HG02840 (cell line): Measurements from ENCODE around the gene GNG4.

Experiments
- ATAC-seq: cut with Tn5 transposase; IDR thresholded peaks from one replicate; pipeline ENCODE4 v1.9.1; 2021; ENCODE audit warnings: mild to moderate bottlenecking, moderate library complexity, moderate number of reproducible peaks; ENCODE audit not compliant: unreplicated experiment, low FRiP score

The GNG4 gene

GRCh38 chr1:235649368-235650163, at the start of gene GNG4:
GNG4 (minus strand) TSS chr1:235649784; CDS start chr1:235583838, 65,946 bp downstream.
- ATAC-seq, result no peak

GRCh38 chr1:235697508-235697907, 47.9 kb upstream of the GNG4 start:
- ATAC-seq, result no peak

- no peak for ATAC-seq
These were observed 39.8 kb upstream of the GNG4 start for GRCh38 chr1:235689356-235689755.

- ATAC-seq, result no peak
These were observed 38.5 kb upstream of the GNG4 start for GRCh38 chr1:235688096-235688495.

GRCh38 chr1:235683653-235684052, 34.1 kb upstream of the GNG4 start:
- ATAC-seq, result no peak

- no peak for ATAC-seq
These were observed 32.6 kb upstream of the GNG4 start for GRCh38 chr1:235682216-235682615.

GRCh38 chr1:235679644-235680043, 30.1 kb upstream of the GNG4 start:
- no peak for ATAC-seq

- no peak for ATAC-seq
These were observed 29.4 kb upstream of the GNG4 start for GRCh38 chr1:235679005-235679404.

- ATAC-seq, result no peak
These were observed 25.7 kb upstream of the GNG4 start for GRCh38 chr1:235675152-235675890.

GRCh38 chr1:235673981-235674380, 24.4 kb upstream of the GNG4 start:
- no peak for ATAC-seq

GRCh38 chr1:235671992-235672391, 22.4 kb upstream of the GNG4 start:
- ATAC-seq, result no peak

- no peak for ATAC-seq
These were observed 20.7 kb upstream of the GNG4 start for GRCh38 chr1:235670157-235670776.

- ATAC-seq, result no peak
These were observed 19.7 kb upstream of the GNG4 start for GRCh38 chr1:235669277-235669676.

GRCh38 chr1:235663628-235664027, 14.0 kb upstream of the GNG4 start:
- no peak for ATAC-seq

GRCh38 chr1:235661568-235661967, 12.0 kb upstream of the GNG4 start:
- no peak for ATAC-seq

GRCh38 chr1:235659186-235659771, 9.7 kb upstream of the GNG4 start:
- ATAC-seq, result no peak

GRCh38 chr1:235657747-235658526, 8.4 kb upstream of the GNG4 start:
- no peak for ATAC-seq

- no peak for ATAC-seq
These were observed 7.7 kb upstream of the GNG4 start for GRCh38 chr1:235657269-235657668.

GRCh38 chr1:235652364-235652763, 2.8 kb upstream of the GNG4 start:
- ATAC-seq, result no peak

GRCh38 chr1:235651170-235651806, 1.7 kb upstream of the GNG4 start:
- ATAC-seq, result no peak
